Loucy (cell line): ENCODE measurements around the gene SLC35G6.
A peak's percentile ranks its signal among the peaks of the same experiment; 100 is the strongest.

Experiments
- H2AFZ ChIP-seq: fragments of 200-600 bp; sonication (generic); 2 replicates; pipeline ENCODE4 v1.6.0; 2016; ENCODE audit warnings: antibody characterized with exemption, mild to moderate bottlenecking, low read length, moderate library complexity
- H3F3A ChIP-seq: fragments of 200-600 bp; 2 replicates; pipeline ENCODE4 v1.6.0; 2016; ENCODE audit warnings: antibody characterized with exemption, low read depth, mild to moderate bottlenecking
- H3K27me3 ChIP-seq: fragments of 200-600 bp; sonication (generic); 2 replicates; pipeline ENCODE4 v1.6.1; 2014; ENCODE audit warnings: low read length, mild to moderate bottlenecking; ENCODE audit not compliant: insufficient read depth, poor library complexity, severe bottlenecking
- H3K36me3 ChIP-seq: fragments of 200-600 bp; sonication (generic); 2 replicates; pipeline ENCODE4 v1.6.1; 2016; ENCODE audit warnings: low read length; ENCODE audit not compliant: insufficient read depth
- H3K4me1 ChIP-seq: fragments of 200-600 bp; sonication (generic); 2 replicates; pipeline ENCODE4 v1.5.1; 2014; ENCODE audit warnings: low read length, mild to moderate bottlenecking; ENCODE audit not compliant: insufficient read depth, poor library complexity, severe bottlenecking
- H3K4me2 ChIP-seq: fragments of 200-600 bp; sonication (generic); 2 replicates; pipeline ENCODE4 v1.6.0; 2014; ENCODE audit warnings: antibody characterized with exemption, low read length, low read depth, mild to moderate bottlenecking; ENCODE audit not compliant: poor library complexity, severe bottlenecking
- H3K4me3 ChIP-seq: fragments of 200-600 bp; sonication (generic); 2 replicates; pipeline ENCODE4 v1.5.1; 2014; ENCODE audit warnings: low read length, mild to moderate bottlenecking, mixed read lengths; ENCODE audit not compliant: poor library complexity, severe bottlenecking
- H3K79me2 ChIP-seq: fragments of 200-600 bp; sonication (generic); 2 replicates; pipeline ENCODE4 v1.6.1; 2014; ENCODE audit warnings: low read length; ENCODE audit not compliant: insufficient read depth
- H3K9ac ChIP-seq: fragments of 200-600 bp; sonication (generic); 2 replicates; pipeline ENCODE4 v1.6.0; 2014; ENCODE audit warnings: mild to moderate bottlenecking, low read depth, low read length, moderate library complexity; ENCODE audit not compliant: poor library complexity, severe bottlenecking
- H3K9me2 ChIP-seq: fragments of 200-600 bp; sonication (generic); replicated peaks from 2 replicates; pipeline ENCODE4 v1.6.1; 2016; ENCODE audit warnings: low read depth, low read length, mixed read lengths
- H3K9me3 ChIP-seq: fragments of 200-600 bp; sonication (generic); 2 replicates; pipeline ENCODE4 v1.6.1; 2014; ENCODE audit warnings: mild to moderate bottlenecking, antibody characterized with exemption, low read length, low read depth; ENCODE audit not compliant: insufficient read depth
- H4K20me1 ChIP-seq: fragments of 200-600 bp; sonication (generic); 2 replicates; pipeline ENCODE4 v1.6.0; 2014; ENCODE audit warnings: antibody characterized with exemption, low read length, mild to moderate bottlenecking; ENCODE audit not compliant: insufficient read depth, poor library complexity, severe bottlenecking
- CTCF ChIP-seq: fragments of 200-600 bp; sonication (generic); conservative IDR thresholded peaks from 2 replicates; pipeline ENCODE4 v1.5.1; 2014; ENCODE audit warnings: mild to moderate bottlenecking, antibody characterized with exemption, low read length
- EZH2phosphoT487 ChIP-seq: fragments of 200-600 bp; IDR thresholded peaks from 2 replicates; pipeline ENCODE4 v1.6.1; 2018; ENCODE audit warnings: antibody characterized with exemption, mild to moderate bottlenecking, moderate library complexity, borderline replicate concordance

SLC35G6 gene

GRCh38 chr17:7523033-7523432 lies 41.8 kb downstream of the SLC35G6 start:
- no peak overlapping the region; the same call in 1 of the 2 replicates for H2AFZ ChIP-seq
- H3K9me3 ChIP-seq: no peaks in the 10 kb centered on the region
- no peaks in the 10 kb centered on the region for H3K9me2 ChIP-seq
- H3K79me2 ChIP-seq: no peaks in the 10 kb centered on the region
- no peaks in the 10 kb centered on the region for H3F3A ChIP-seq
- H4K20me1 ChIP-seq: no peaks in the 10 kb centered on the region
- H3K9ac ChIP-seq: no peak overlapping the region
- peaks cover 4% of the 10 kb centered on the region for H3K4me1 ChIP-seq
- H3K27me3 ChIP-seq: no peaks in the 10 kb centered on the region
- H3K4me3 ChIP-seq: no peak overlapping the region
- no peak overlapping the region for H3K4me2 ChIP-seq
- TF ChIP-seq CTCF (peak; percentile 73), EZH2phosphoT487 (no peak)
- H3K36me3 ChIP-seq: no peaks in the 10 kb centered on the region

GRCh38 chr17:7528842-7529241 lies 47.6 kb downstream of the SLC35G6 start:
- Histone ChIP-seq H3K4me2 (no peak overlapping the region), H3K27me3 (no peaks in the 10 kb centered on the region), H3K4me1 (no peaks in the 10 kb centered on the region), H3K9me2 (no peaks in the 10 kb centered on the region), H3K9me3 (no peaks in the 10 kb centered on the region), H2AFZ (no peak overlapping the region), H4K20me1 (no peaks in the 10 kb centered on the region), H3K4me3 (no peak overlapping the region), H3K9ac (no peak overlapping the region), H3F3A (no peaks in the 10 kb centered on the region), H3K36me3 (no peaks in the 10 kb centered on the region), H3K79me2 (no peaks in the 10 kb centered on the region)
- no peak for TF ChIP-seq EZH2phosphoT487
- TF ChIP-seq CTCF: no peak

GRCh38 chr17:7530023-7530900 lies 49.0 kb downstream of the SLC35G6 start:
- Histone ChIP-seq H3K27me3 (no peaks in the 10 kb centered on the region), H3K9me2 (no peaks in the 10 kb centered on the region), H3K36me3 (no peaks in the 10 kb centered on the region), H3K4me2 (no peak overlapping the region), H3K4me1 (no peaks in the 10 kb centered on the region), H3K4me3 (no peak overlapping the region), H3F3A (no peaks in the 10 kb centered on the region), H3K9ac (no peak overlapping the region), H4K20me1 (no peaks in the 10 kb centered on the region), H3K9me3 (no peaks in the 10 kb centered on the region), H2AFZ (no peak overlapping the region), H3K79me2 (no peaks in the 10 kb centered on the region)
- TF ChIP-seq CTCF (no peak), EZH2phosphoT487 (no peak)
